ENCODE results near the gene BUD13. TPM values are rescaled to one million over a fixed set of nuclear protein-coding genes. Genes with fewer than 3 reads are reported as not detected.

Gene BUD13
- total RNA-seq, 3 donors from 2014 or later = 9.9 to 19.8 (median 15.1) TPM

- no peaks in the 10 kb centered on the region for H3K9me3 ChIP-seq
- DNase-seq (ENCODE audit: low spot score in 2 of 2) = no peak
- no peaks in the 10 kb centered on the region for H3K36me3 ChIP-seq
- no peak overlapping the region for H3K27ac ChIP-seq
- no peak overlapping the region for H3K4me3 ChIP-seq
- no peaks in the 10 kb centered on the region for H3K4me1 ChIP-seq
- TF ChIP-seq CTCF (IDR thresholded peaks at IDR 0.05) (no peak), POLR2AphosphoS5 (IDR thresholded peaks at IDR 0.05) (no peak), POLR2A (IDR thresholded peaks at IDR 0.05) (no peak)
- intact Hi-C loops (cut with DNase I; ENCODE audit: low total_unique reads) = no loop called here
- H3K27me3 ChIP-seq = no peaks in the 10 kb centered on the region
These were observed 49.3 kb downstream of the BUD13 start for GRCh38 chr11:116723511-116723910.

GRCh38 chr11:116721988-116722387 is 50.8 kb downstream of the BUD13 start:
- no peaks in the 10 kb centered on the region for H3K9me3 ChIP-seq
- no peak overlapping the region for H3K4me3 ChIP-seq
- H3K27me3 ChIP-seq = no peaks in the 10 kb centered on the region
- no peaks in the 10 kb centered on the region for H3K4me1 ChIP-seq
- no peak for DNase-seq (ENCODE audit: low spot score in 2 of 2)
- intact Hi-C loops (cut with DNase I; ENCODE audit: low total_unique reads) = no loop called here
- no peak overlapping the region for H3K27ac ChIP-seq
- no peaks in the 10 kb centered on the region for H3K36me3 ChIP-seq
- TF ChIP-seq POLR2AphosphoS5 (IDR thresholded peaks at IDR 0.05) (no peak), CTCF (IDR thresholded peaks at IDR 0.05) (no peak), POLR2A (IDR thresholded peaks at IDR 0.05) (no peak)

- no peak overlapping the region for H3K27ac ChIP-seq
- H3K4me1 ChIP-seq = no peaks in the 10 kb centered on the region
- DNase-seq (ENCODE audit: low spot score in 2 of 2) = no peak
- no peaks in the 10 kb centered on the region for H3K36me3 ChIP-seq
- no peak overlapping the region for H3K4me3 ChIP-seq
- TF ChIP-seq CTCF (IDR thresholded peaks at IDR 0.05) = no peak
- no peak for TF ChIP-seq POLR2AphosphoS5 (IDR thresholded peaks at IDR 0.05)
- TF ChIP-seq POLR2A (IDR thresholded peaks at IDR 0.05) = no peak
- no peaks in the 10 kb centered on the region for H3K9me3 ChIP-seq
- intact Hi-C loops (cut with DNase I; ENCODE audit: low total_unique reads) = no loop called here
- no peaks in the 10 kb centered on the region for H3K27me3 ChIP-seq
These were observed 51.9 kb downstream of the BUD13 start for GRCh38 chr11:116720895-116721294.

- Histone ChIP-seq H3K4me3 (no peak overlapping the region), H3K27me3 (no peaks in the 10 kb centered on the region), H3K27ac (no peak overlapping the region), H3K9me3 (no peaks in the 10 kb centered on the region), H3K36me3 (no peaks in the 10 kb centered on the region), H3K4me1 (no peaks in the 10 kb centered on the region)
- intact Hi-C loops (cut with DNase I; ENCODE audit: low total_unique reads) = no loop called here
- TF ChIP-seq POLR2A (IDR thresholded peaks at IDR 0.05) (no peak), CTCF (IDR thresholded peaks at IDR 0.05) (no peak), POLR2AphosphoS5 (IDR thresholded peaks at IDR 0.05) (no peak)
- DNase-seq (ENCODE audit: low spot score in 2 of 2) = no peak
These were observed 53.8 kb downstream of the BUD13 start for GRCh38 chr11:116718955-116719501.

- Histone ChIP-seq H3K4me1 (no peaks in the 10 kb centered on the region), H3K4me3 (no peak overlapping the region), H3K27ac (no peak overlapping the region), H3K9me3 (no peaks in the 10 kb centered on the region), H3K27me3 (no peaks in the 10 kb centered on the region), H3K36me3 (no peaks in the 10 kb centered on the region)
- no peak for DNase-seq (ENCODE audit: low spot score in 2 of 2)
- no peak for TF ChIP-seq POLR2A (IDR thresholded peaks at IDR 0.05)
- TF ChIP-seq POLR2AphosphoS5 (IDR thresholded peaks at IDR 0.05) = no peak
- no peak for TF ChIP-seq CTCF (IDR thresholded peaks at IDR 0.05)
- intact Hi-C loops (cut with DNase I; ENCODE audit: low total_unique reads) = no loop called here
These were observed 56.2 kb downstream of the BUD13 start for GRCh38 chr11:116716621-116717020.

Measured in breast epithelium (tissue), 4 donors.